Caco-2 (cell line): ENCODE data around the gene THOC6. TPM values are rescaled to one million over a fixed set of nuclear protein-coding genes. Genes with fewer than 3 reads are reported as not detected.

Experiments used
- BruUV-seq: library from RNA; stranded (reverse); fragments of 400-500 nt; replicated peaks from 2 replicates; lab custom pipeline; 2021; lab: Mats Ljungman, UMichigan
- CTCF ChIA-PET: fragments of 300-600 bp; sonication (Branson Sonifier 250); formaldehyde crosslinking; loops from one replicate; lab custom pipeline; 2022; ENCODE audit warnings: antibody characterized with exemption; lab: Charles Lee
- POLR2A ChIA-PET: fragments of 300-600 bp; sonication (Branson Sonifier 250); formaldehyde crosslinking; loops from one replicate; lab custom pipeline; 2022; ENCODE audit warnings: antibody characterized with exemption; lab: Charles Lee
- DNase-seq, 2 experiments: peaks; one replicate each; pipeline versions ENCODE4 v3.0.0 to v3.0.0-alpha.2; 2020 to 2022
- H3K27me3 ChIP-seq: replicated peaks from 2 replicates; pipeline ENCODE4 v1.6.0; 2011; ENCODE audit warnings: low read length; ENCODE audit not compliant: control insufficient read depth, insufficient read depth
- H3K36me3 ChIP-seq: 2 replicates; pipeline ENCODE4 v1.5.1; 2011; ENCODE audit warnings: low read length; ENCODE audit not compliant: control insufficient read depth, insufficient read depth
- H3K4me1 ChIP-seq: fragments of 250-450 bp; sonication (Bioruptor Pico); 2 replicates; pipeline ENCODE4 v1.5.1; 2020; ENCODE audit warnings: mild to moderate bottlenecking
- H3K4me3 ChIP-seq: 2 replicates; pipeline ENCODE4 v1.5.1; 2011; ENCODE audit warnings: low read depth, mild to moderate bottlenecking, control low read depth, low read length
- H3K9me3 ChIP-seq: fragments of 250-450 bp; sonication (Bioruptor Pico); 2 replicates; pipeline ENCODE4 v1.5.1; 2020; ENCODE audit warnings: mild to moderate bottlenecking, moderate library complexity
- H3K27ac Mint-ChIP-seq: one replicate; pipeline ENCODE4 v1.8.0; 2022; ENCODE audit warnings: mixed read lengths; ENCODE audit not compliant: unreplicated experiment
- H3K27me3 Mint-ChIP-seq: one replicate; pipeline ENCODE4 v1.8.0; 2022; ENCODE audit warnings: mixed read lengths; ENCODE audit not compliant: insufficient read depth, unreplicated experiment
- H3K36me3 Mint-ChIP-seq: one replicate; pipeline ENCODE4 v1.8.0; 2022; ENCODE audit warnings: mild to moderate bottlenecking, mixed read lengths; ENCODE audit not compliant: insufficient read depth, unreplicated experiment
- H3K4me1 Mint-ChIP-seq: one replicate; pipeline ENCODE4 v1.8.0; 2022; ENCODE audit warnings: low read depth, mixed read lengths; ENCODE audit not compliant: unreplicated experiment
- H3K4me3 Mint-ChIP-seq: one replicate; pipeline ENCODE4 v1.8.0; 2022; ENCODE audit warnings: mild to moderate bottlenecking, moderate library complexity, mixed read lengths; ENCODE audit not compliant: unreplicated experiment
- H3K9me3 Mint-ChIP-seq: one replicate; pipeline ENCODE4 v1.8.0; 2022; ENCODE audit warnings: mixed read lengths; ENCODE audit not compliant: unreplicated experiment
- CTCF ChIP-seq, 2 experiments: fragments of 200-600 bp in 1 of 2; IDR thresholded peaks; 1 replicate in 1 of 2; 2 replicates in 1 of 2; pipeline versions ENCODE4 v1.5.1 to v1.8.0; 2011 to 2022; ENCODE audit warnings: antibody characterized with exemption in 1 of 2, control low read depth in 1 of 2, inconsistent platforms in 1 of 2, low read depth in 1 of 2, low read length in 1 of 2, mild to moderate bottlenecking in 1 of 2, moderate library complexity in 1 of 2; ENCODE audit not compliant: insufficient read depth in 1 of 2, severe bottlenecking in 1 of 2, unreplicated experiment in 1 of 2
- intact Hi-C: fragments of 100-400 bp; cut with micrococcal nuclease; formaldehyde crosslinking; loops from one replicate; pipeline ENCODE4 v1.10.0; 2022; ENCODE audit not compliant: unreplicated experiment
- total RNA-seq: library from RNA; stranded (reverse); gene quantifications from 2 replicates; pipeline ENCODE4 v1.2.3, GENCODE V29; 2022

THOC6 gene
- total RNA-seq, 1 experiment from 2014 or later, result 48.0 TPM

- Mint-ChIP-seq H3K4me1 (peaks cover 6% of the 10 kb centered on the region), H3K4me3 (no peak overlapping the region), H3K27ac (no peak overlapping the region), H3K9me3 (no peaks in the 10 kb centered on the region), H3K27me3 (peaks cover 13% of the 10 kb centered on the region), H3K36me3 (peaks cover 5% of the 10 kb centered on the region)
- DNase-seq, result no peak
- ChIA-PET CTCF (no interaction called here), POLR2A (no interaction called here)
- BruUV-seq, result no TSS peak
- TF ChIP-seq CTCF (IDR thresholded peaks at IDR 0.05; ENCODE audit: insufficient read depth in 1 of 2, low read depth in 1 of 2, low read length in 1 of 2, severe bottlenecking in 1 of 2, unreplicated experiment in 1 of 2), result no peak
- no peak overlapping the region for H3K4me3 ChIP-seq
- no peaks in the 10 kb centered on the region for H3K4me1 ChIP-seq
- no peaks in the 10 kb centered on the region for H3K36me3 ChIP-seq
- intact Hi-C loops, result no loop called here
- H3K9me3 ChIP-seq, result no peaks in the 10 kb centered on the region
- H3K27me3 ChIP-seq, result no peaks in the 10 kb centered on the region
Observed at GRCh38 chr16:3076577-3076976, 52.7 kb downstream of the THOC6 start.

Other genes starting within 250 kb of the THOC6 start
- 175 and 184 TPM in 2 replicates for gene ELOB, start 246.8 kb upstream of the THOC6 start, total RNA-seq
- not detected in 2 replicates for gene PRSS33, start 236.5 kb upstream of the THOC6 start, total RNA-seq
- not detected in 2 replicates for gene PRSS41, start 225.6 kb upstream of the THOC6 start, total RNA-seq
- not detected in 2 replicates for gene PRSS21, start 206.8 kb upstream of the THOC6 start, total RNA-seq
- gene ZG16B, start 193.7 kb upstream of the THOC6 start, total RNA-seq, result 0.34 TPM in 1 of 2 replicates, not detected in the other
- gene PRSS22, start 165.9 kb upstream of the THOC6 start, total RNA-seq, result 131 TPM in 2 replicates
- gene FLYWCH2, start 140.8 kb upstream of the THOC6 start, total RNA-seq, result 26.0 and 28.7 TPM in 2 replicates
- 23.3 and 27.9 TPM in 2 replicates for gene FLYWCH1, start 112.1 kb upstream of the THOC6 start, total RNA-seq
- 1.9 and 2.2 TPM in 2 replicates for gene KREMEN2, start 59.8 kb upstream of the THOC6 start, total RNA-seq
- gene PAQR4, start 54.7 kb upstream of the THOC6 start, total RNA-seq, result 12.0 and 13.4 TPM in 2 replicates
- 63.3 and 73.7 TPM in 2 replicates for gene PKMYT1, start 43.6 kb upstream of the THOC6 start, total RNA-seq
- 0.79 and 0.91 TPM in 2 replicates for gene CLDN9, start 11.1 kb upstream of the THOC6 start, total RNA-seq
- gene CLDN6, start 5.9 kb upstream of the THOC6 start, total RNA-seq, result 9.0 and 12.9 TPM in 2 replicates
- gene TNFRSF12A, start 3.7 kb upstream of the THOC6 start, total RNA-seq, result 62.5 and 66.4 TPM in 2 replicates
- gene HCFC1R1, start 93 bp upstream of the THOC6 start, total RNA-seq, result 40.8 and 44.9 TPM in 2 replicates
- 10.6 and 11.1 TPM in 2 replicates for gene BICDL2, start 12.9 kb downstream of the THOC6 start, total RNA-seq
- 0.11 and 0.14 TPM in 2 replicates for gene MMP25, start 22.5 kb downstream of the THOC6 start, total RNA-seq
- gene IL32, start 41.6 kb downstream of the THOC6 start, total RNA-seq, result 149 and 165 TPM in 2 replicates
- gene ZSCAN10, start 75.3 kb downstream of the THOC6 start, total RNA-seq, result not detected in 2 replicates
- 10.3 and 13.5 TPM in 2 replicates for gene ZNF205, start 88.6 kb downstream of the THOC6 start, total RNA-seq
- 5.3 and 5.5 TPM in 2 replicates for gene ZNF213, start 111.0 kb downstream of the THOC6 start, total RNA-seq
- not detected in 2 replicates for gene OR1F1, start 164.2 kb downstream of the THOC6 start, total RNA-seq
- gene ZNF200, start 211.1 kb downstream of the THOC6 start, total RNA-seq, result 11.3 and 12.1 TPM in 2 replicates
- not detected in 2 replicates for gene MEFV, start 232.6 kb downstream of the THOC6 start, total RNA-seq